Measurements from ENCODE around the gene LPCAT2. TPM values are rescaled to one million over a fixed set of nuclear protein-coding genes. Genes with fewer than 3 reads are reported as not detected.

Gene LPCAT2
- total RNA-seq, 1 experiment from 2014 or later, result 62.1 TPM

DNA sequence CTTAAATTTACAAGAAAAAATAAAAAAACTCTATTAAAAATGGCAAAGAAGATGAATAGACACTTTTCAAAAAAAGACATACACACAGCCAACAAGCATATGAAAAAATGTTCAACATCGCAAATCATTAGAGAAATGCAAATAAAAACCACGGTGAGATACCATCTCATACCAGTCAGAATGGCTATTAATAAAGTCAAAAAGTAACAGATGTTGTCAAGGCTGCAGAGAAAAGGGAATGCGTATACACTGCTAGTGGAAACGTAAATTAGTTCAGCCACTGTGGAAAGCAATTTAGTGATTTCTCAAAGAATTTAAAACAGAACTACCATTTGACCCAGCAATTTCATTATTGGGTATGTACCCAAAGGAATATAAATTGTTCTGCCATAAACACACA, 89.1 kb downstream of the LPCAT2 start:
- BruUV-seq (replicated peaks), result no TSS peak
- intact Hi-C loops (cut with micrococcal nuclease; ENCODE audit: unreplicated experiment), result no loop called here
- Histone ChIP-seq H3K9me3 (ENCODE audit: control insufficient read depth, insufficient read depth, low read depth, low read length) (no peaks in the 10 kb centered on the region), H3K4me1 (ENCODE audit: control insufficient read depth, insufficient read depth, low read length) (no peaks in the 10 kb centered on the region), H3K27ac (ENCODE audit: low read length) (no peak overlapping the region), H3K36me3 (ENCODE audit: control insufficient read depth, insufficient read depth, low read length) (no peaks in the 10 kb centered on the region), H3K4me3 (ENCODE audit: low read depth in 2 of 2, low read length in 2 of 2) (no peak overlapping the region), H3K27me3 (ENCODE audit: control insufficient read depth, insufficient read depth, low read length) (no peaks in the 10 kb centered on the region)
- in situ Hi-C loops (cut with HindIII; ENCODE audit: low pct_unique_long_range_greater_than_20kb, low sequenced_read_pairs), result no loop called here
- ATAC-seq, result no peak
- TF ChIP-seq, protein P1, sequence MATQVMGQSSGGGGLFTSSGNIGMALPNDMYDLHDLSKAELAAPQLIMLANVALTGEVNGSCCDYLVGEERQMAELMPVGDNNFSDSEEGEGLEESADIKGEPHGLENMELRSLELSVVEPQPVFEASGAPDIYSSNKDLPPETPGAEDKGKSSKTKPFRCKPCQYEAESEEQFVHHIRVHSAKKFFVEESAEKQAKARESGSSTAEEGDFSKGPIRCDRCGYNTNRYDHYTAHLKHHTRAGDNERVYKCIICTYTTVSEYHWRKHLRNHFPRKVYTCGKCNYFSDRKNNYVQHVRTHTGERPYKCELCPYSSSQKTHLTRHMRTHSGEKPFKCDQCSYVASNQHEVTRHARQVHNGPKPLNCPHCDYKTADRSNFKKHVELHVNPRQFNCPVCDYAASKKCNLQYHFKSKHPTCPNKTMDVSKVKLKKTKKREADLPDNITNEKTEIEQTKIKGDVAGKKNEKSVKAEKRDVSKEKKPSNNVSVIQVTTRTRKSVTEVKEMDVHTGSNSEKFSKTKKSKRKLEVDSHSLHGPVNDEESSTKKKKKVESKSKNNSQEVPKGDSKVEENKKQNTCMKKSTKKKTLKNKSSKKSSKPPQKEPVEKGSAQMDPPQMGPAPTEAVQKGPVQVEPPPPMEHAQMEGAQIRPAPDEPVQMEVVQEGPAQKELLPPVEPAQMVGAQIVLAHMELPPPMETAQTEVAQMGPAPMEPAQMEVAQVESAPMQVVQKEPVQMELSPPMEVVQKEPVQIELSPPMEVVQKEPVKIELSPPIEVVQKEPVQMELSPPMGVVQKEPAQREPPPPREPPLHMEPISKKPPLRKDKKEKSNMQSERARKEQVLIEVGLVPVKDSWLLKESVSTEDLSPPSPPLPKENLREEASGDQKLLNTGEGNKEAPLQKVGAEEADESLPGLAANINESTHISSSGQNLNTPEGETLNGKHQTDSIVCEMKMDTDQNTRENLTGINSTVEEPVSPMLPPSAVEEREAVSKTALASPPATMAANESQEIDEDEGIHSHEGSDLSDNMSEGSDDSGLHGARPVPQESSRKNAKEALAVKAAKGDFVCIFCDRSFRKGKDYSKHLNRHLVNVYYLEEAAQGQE (IDR thresholded peaks at IDR 0.05; ENCODE audit: insufficient read depth in 1 of 2, low read depth in 2 of 2, low read length in 1 of 2), result no peak
- DNase-seq (ENCODE audit: low read depth, low spot score), result no peak
- ChIA-PET POLR2A (no interaction called here), CTCF (no interaction called here)

- ChIA-PET POLR2A (no interaction called here), CTCF (no interaction called here)
- no peaks in the 10 kb centered on the region for H3K9me3 ChIP-seq (ENCODE audit: control insufficient read depth, insufficient read depth, low read depth, low read length)
- BruUV-seq (replicated peaks), result no TSS peak
- no peaks in the 10 kb centered on the region for H3K4me1 ChIP-seq (ENCODE audit: control insufficient read depth, insufficient read depth, low read length)
- no peaks in the 10 kb centered on the region for H3K27me3 ChIP-seq (ENCODE audit: control insufficient read depth, insufficient read depth, low read length)
- in situ Hi-C loops (cut with HindIII; ENCODE audit: low pct_unique_long_range_greater_than_20kb, low sequenced_read_pairs) (no loop called here), intact Hi-C loops (cut with micrococcal nuclease; ENCODE audit: unreplicated experiment) (no loop called here)
- DNase-seq (ENCODE audit: low read depth, low spot score), result no peak
- no peaks in the 10 kb centered on the region for H3K36me3 ChIP-seq (ENCODE audit: control insufficient read depth, insufficient read depth, low read length)
- H3K4me3 ChIP-seq (ENCODE audit: low read depth in 2 of 2, low read length in 2 of 2), result no peak overlapping the region
- no peak for ATAC-seq
- TF ChIP-seq, protein P1 (IDR thresholded peaks at IDR 0.05; ENCODE audit: insufficient read depth in 1 of 2, low read depth in 2 of 2, low read length in 1 of 2), result no peak
- TF ChIP-seq POLR2AphosphoS5 (IDR thresholded peaks at IDR 0.05; ENCODE audit: low read depth, low read length) (no peak), TCF7L2 (IDR thresholded peaks at IDR 0.05; ENCODE audit: low read depth, low read length) (no peak), SIN3A (IDR thresholded peaks at IDR 0.05; ENCODE audit: borderline replicate concordance, insufficient read depth, low read depth, low read length) (no peak)
- TF ChIP-seq, protein P2, sequence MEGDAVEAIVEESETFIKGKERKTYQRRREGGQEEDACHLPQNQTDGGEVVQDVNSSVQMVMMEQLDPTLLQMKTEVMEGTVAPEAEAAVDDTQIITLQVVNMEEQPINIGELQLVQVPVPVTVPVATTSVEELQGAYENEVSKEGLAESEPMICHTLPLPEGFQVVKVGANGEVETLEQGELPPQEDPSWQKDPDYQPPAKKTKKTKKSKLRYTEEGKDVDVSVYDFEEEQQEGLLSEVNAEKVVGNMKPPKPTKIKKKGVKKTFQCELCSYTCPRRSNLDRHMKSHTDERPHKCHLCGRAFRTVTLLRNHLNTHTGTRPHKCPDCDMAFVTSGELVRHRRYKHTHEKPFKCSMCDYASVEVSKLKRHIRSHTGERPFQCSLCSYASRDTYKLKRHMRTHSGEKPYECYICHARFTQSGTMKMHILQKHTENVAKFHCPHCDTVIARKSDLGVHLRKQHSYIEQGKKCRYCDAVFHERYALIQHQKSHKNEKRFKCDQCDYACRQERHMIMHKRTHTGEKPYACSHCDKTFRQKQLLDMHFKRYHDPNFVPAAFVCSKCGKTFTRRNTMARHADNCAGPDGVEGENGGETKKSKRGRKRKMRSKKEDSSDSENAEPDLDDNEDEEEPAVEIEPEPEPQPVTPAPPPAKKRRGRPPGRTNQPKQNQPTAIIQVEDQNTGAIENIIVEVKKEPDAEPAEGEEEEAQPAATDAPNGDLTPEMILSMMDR (IDR thresholded peaks at IDR 0.05), result no peak
- H3K27ac ChIP-seq (ENCODE audit: low read length), result no peak overlapping the region
Observed at GRCh38 chr16:55605754-55606336, 97.0 kb downstream of the LPCAT2 start.

Measured in Panc1 (cell line).